CD4-positive, alpha-beta T cell treated with Interleukin-1 beta for 1 hour (primary cell): ENCODE data around the gene TEAD4.

Source experiments
- DNase-seq, 2 donors: peaks; one replicate each; pipeline ENCODE4 v3.0.0-alpha.2; 2020 to 2022

The TEAD4 gene

DNA sequence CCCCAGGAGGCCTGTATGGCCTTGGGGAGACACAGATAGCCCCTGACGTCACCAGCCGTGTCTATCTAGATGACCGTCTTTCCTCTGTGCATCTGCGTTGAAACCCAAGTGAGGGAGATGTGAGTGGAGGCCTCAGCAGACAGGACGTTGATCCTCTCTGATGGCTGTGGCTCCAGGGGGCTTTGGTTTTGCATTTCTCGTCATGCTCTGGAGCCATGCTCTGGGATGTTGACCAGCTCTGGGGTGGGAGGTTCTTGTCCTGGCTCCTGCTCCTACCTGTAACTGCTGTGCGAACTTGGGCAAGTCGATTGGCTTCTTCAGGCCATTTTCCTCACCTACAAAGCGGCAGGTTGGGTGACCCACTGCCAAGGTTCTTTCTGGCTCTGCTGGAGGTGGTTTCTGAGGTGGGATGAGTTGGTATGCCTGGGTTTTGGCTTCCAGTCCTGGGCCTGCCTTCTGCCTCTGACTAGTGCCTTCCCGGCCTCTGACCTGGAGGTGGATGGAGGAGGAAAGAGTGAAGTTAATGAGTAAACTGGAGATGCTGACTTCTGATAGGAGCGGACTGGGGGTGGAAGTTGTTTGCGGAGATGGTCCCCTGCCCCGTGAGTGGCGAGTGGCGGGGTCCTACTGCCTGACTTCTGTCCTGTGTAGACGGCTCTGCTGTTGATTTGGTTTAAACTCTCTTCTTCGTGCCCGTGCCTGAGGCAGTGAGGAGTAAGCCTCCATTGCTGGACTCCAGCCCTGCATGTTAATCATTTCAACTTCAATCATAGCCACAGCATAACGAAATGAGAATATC, 126.3 kb downstream of the TEAD4 start:
- no peak for DNase-seq

DNA sequence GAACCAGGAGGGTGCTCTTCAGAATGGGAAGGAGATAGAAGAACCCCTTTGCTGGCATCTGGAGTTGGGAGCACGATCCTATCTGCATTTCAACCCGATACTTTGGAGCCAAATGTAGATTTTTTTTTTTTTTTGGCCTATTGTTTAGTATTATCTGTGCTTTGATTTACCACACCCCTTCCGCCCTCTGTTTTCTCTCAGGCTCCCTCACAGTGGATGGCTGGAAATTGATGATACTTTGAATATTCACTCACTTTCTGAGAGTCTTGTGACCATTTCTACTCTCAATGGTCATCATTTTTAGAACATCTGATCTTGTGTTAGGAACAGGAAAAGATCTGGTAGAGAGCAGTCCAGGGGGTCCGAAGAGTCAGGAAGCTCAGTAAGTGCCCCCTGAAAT, 127.0 kb downstream of the TEAD4 start:
- no peak for DNase-seq

DNA sequence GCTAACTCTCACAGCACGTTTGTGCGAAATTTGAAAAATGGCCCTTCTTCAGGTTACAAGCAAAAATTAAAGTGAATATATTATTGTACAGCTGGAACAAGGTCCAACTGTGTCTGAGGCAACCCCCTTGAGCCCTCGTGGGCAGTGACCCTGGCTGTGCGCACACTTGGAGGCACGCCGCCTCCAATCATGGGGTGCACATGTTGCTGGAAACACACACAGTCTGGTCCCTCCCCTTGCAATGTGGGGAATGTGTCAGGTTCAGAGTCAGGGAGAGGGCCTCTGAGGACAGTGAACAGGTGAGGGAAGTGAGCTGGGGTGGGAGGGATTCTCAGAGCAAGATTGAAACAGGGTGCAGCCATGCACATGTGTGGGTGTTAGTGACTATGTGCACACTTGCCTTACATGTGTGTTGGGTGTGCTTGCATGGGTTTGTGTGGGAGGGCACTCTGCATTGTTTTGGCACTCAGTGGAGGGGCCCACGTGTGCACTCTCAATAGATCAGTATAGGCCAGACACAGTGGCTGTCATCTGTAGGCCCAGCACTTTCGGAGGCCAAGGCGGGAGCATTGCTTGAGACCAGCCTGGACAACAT, 127.6 kb downstream of the TEAD4 start:
- no peak for DNase-seq

DNA sequence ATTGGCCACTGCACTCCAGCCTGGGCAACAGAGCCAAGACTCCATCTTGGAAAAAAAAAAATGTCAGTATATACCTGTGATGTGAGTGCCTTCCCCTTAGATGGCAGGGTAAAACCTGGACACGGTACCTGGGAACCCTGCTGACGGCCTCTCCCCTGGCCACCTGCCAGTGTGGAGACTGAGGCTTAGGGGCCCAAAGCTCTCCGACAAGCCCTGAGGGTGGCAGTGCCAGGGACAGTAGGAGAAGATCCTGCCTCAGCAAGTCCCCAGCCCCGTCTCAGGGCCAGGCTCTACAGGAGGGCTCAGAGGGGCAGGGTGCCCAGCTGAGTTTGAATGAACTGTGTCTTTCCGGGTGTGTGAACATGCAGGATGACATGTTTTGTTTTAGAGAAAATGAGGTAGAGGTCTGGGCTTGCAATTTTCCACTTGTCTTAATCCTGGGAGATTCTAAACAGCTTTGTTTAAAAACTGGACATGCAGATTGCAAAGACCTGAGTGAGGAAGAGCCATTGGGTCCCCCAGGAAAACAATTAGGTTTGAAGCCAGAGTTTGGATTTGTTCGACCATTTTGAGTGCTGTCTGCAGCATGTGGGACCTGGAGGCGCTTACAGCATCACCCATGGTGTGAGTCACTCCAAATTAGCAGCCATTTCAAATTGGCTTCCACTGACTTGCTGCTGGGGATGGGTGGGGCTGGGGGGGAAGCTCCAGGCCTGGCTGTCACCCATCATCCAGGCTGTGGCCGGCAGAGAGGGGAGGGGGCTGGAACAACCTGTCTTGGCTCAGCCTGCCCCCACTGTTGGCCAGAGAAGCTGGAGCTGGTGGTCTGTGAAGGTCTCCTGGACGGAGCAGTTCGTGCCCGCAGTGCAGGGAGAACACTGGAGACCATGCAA, 128.8 kb downstream of the TEAD4 start:
- DNase-seq, result no peak

DNA sequence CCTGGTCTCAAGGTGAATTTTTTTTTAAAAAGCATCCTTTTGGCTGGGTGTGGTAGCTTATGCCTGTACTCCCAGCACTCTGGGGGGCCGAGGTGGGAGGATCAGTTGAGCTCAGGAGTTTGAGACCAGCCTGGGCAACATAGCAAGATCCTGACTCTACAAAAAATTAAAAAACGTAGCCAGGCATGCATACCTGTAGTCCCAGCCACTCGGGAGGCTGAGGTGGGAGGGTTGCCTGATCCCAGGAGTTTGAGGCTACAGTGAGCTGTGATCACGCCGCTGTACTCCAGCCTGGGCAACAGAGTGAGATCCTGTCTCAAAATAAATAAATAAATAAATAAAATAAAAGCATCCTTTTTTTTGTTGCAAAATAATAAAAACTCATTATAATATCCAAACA, 130.4 kb downstream of the TEAD4 start:
- no peak for DNase-seq
